ENCODE results near the gene PASK.

- TF ChIP-seq CTCF (IDR thresholded peaks at IDR 0.05) (no peak), EZH2phosphoT487 (IDR thresholded peaks at IDR 0.05) (no peak)
These were observed 36.7 kb downstream of the PASK start for GRCh38 chr2:241112592-241112991.

Data from neural progenitor cell (in vitro differentiated cells).